M059J (cell line): ENCODE data around the gene ANKRD13C. TPM values are rescaled to one million over a fixed set of nuclear protein-coding genes. Genes with fewer than 3 reads are reported as not detected.
A peak's percentile ranks its signal among the peaks of the same experiment; 100 is the strongest.
"Not testable (repeated sequence)": the region's sequence is repeated elsewhere in the genome, so short reads cannot be mapped to it uniquely, and the experiment has no call there.

ENCODE experiments used
- DNase-seq: peaks from one replicate; pipeline ENCODE4 v3.0.0-alpha.2; 2012; ENCODE audit warnings: low read depth
- total RNA-seq: library from RNA; depleted of rRNA; stranded (reverse); fragments of >200 nt; shearing (Covaris generic); gene quantifications from 2 replicates; pipeline ENCODE4 v1.2.3, GENCODE V29; 2014; rRNA removed

Gene ANKRD13C
- total RNA-seq, result 33.6 and 33.7 TPM in 2 replicates

- DNase-seq, result peak; percentile 98
Observed at GRCh38 chr1:70354332-70355110, at the start of gene ANKRD13C. Gene ANKRD13C, minus strand, starts transcription at chr1:70354722. Its CDS starts 314 bp downstream, at chr1:70354408.

DNA sequence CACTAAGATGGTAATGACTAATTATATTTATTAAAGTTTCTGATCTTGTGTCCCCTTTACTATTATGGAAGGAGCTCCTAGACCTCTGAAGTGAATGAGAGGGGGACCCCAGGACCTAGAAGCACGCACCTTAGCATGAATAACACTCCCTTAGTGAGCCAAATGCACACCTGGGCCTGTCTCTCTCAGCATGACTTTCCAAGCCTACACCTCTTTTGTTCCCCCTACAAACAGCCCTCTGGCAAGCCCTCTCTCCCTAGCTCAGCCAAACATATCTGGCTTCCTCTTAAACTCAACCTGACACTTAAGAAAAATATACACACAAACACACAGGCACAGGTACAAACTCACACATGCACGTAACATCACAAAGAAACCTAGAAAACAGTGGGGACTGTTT lies 49.2 kb upstream of the ANKRD13C start:
- DNase-seq, result no peak

DNA sequence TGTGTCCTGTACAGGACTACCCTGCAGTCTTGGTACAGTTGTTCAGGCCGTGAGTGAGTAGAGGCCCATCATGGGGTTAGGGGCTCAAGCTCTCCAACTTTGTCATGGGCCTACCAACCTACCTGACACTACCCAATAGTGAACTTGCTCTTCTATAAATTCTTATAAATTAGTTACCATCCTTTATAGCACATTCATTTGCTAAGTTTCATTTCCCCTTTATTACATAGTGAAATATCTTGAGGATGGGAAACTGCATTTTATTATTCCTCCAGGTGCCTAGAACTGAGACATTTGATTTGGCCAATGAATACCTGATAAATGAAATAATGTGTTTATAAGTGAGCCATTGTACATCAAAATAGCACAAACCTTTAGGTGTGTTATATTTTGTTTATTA lies 47.5 kb upstream of the ANKRD13C start:
- DNase-seq, result no peak

- no peak for DNase-seq
Observed at GRCh38 chr1:70400335-70400734, 45.8 kb upstream of the ANKRD13C start.

- no peak for DNase-seq
Observed at GRCh38 chr1:70397013-70397412, 42.5 kb upstream of the ANKRD13C start.

GRCh38 chr1:70396607-70397006 lies 42.1 kb upstream of the ANKRD13C start:
- DNase-seq, result no peak

DNA sequence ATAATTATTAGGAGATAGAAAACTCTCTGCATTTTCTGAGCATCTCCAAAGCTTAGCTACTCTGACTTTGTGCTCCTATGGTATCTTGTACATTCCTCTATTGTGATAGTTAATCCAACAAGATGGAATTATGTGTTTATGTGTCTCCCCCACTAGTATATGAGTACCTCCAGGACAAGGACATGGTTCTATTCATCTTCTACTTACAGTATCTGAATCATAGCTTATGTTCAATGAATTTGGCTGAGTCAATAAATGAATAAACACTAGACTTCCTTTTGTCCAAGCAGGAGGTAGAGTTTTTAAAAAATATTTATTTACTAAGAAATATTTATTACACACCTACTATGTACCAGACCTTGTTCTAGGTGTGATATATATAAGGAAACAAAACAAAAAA lies 38.1 kb upstream of the ANKRD13C start:
- no peak for DNase-seq

- DNase-seq, result no peak
Observed at GRCh38 chr1:70387507-70387906, 33.0 kb upstream of the ANKRD13C start.

- DNase-seq, result no peak
Observed at GRCh38 chr1:70386121-70386520, 31.6 kb upstream of the ANKRD13C start.

- DNase-seq, result no peak
Observed at GRCh38 chr1:70385477-70385876, 31.0 kb upstream of the ANKRD13C start.

- no peak for DNase-seq
Observed at GRCh38 chr1:70384542-70384941, 30.0 kb upstream of the ANKRD13C start.

DNA sequence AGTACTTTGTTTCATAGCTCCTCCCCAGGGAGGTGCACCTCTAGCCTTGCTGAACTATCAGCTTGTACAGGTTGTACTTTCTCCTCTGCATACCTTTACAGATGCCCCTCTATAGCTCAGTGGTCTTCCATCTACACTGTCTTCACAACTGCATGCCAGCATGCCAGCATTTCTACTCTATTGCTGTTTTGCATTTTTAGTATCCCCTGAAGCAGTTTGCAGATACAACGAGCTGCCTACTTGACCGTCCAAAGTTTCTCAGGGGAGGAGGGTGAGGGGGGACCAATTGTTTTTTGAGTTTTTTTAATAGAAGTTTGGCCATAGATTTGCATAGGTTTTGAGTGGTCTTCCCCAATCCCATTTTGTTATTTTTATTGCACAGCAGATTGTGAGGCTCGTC lies 29.0 kb upstream of the ANKRD13C start:
- no peak for DNase-seq

GRCh38 chr1:70382682-70383081 lies 28.2 kb upstream of the ANKRD13C start:
- no peak for DNase-seq

DNA sequence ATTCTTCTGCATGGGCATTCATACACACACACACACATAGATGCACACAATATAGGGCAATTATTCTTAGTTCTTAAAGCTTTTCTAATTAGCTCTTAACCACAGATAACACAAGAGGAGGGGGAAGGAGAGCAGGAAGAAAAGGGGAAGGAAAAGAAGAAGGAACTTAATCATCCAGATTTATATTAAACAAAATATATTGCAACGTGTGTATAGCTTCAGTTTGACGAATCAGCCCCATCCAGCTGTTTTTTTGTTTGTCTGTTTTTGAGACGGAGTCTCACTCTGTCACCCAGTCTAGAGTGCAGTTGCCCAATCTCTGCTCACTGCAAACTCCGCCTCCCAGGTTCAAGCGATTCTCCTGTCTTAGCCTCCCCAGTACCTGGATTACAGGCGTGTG lies 21.7 kb upstream of the ANKRD13C start:
- no peak for DNase-seq

DNA sequence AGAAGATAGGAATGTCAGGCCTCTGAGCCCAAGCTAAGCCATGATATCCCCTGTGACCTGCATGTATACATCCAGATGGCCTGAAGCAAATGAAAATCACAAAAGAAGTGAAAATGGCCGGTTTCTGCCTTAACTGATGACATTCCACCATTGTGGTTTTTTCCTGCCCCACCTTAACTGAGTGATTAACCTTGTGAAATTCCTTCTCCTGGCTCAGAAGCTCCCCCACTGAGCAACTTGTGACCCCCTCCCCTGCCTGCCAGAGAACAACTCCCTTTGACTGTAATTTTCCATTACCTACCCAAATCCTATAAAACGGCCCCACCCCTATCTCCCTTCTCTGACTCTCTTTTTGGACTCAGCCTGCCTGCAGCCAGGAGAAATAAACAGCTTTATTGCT lies 19.1 kb upstream of the ANKRD13C start:
- peak; percentile 75 for DNase-seq

- no peak for DNase-seq
Observed at GRCh38 chr1:70372426-70372825, 17.9 kb upstream of the ANKRD13C start.

DNA sequence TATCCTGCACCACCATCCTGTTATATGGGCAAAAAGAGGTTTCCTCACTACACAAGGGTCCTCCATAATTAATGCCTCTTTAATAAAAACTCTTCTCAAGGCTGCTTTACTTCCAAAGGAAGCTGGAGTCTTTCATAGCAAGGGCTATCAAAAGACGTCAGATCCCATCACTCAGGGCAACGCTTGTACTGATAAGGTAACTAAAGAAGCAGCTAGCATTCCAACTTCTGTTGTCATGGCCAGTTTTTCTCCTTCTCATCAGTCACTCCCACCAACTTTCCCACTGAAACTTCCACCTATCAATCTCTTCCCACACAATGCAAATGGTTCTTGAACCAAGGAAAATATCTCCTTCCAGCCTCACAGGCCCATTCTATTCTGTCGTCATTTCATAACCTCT lies 17.1 kb upstream of the ANKRD13C start:
- not testable (repeated sequence) for DNase-seq

- DNase-seq, result not testable (repeated sequence)
Observed at GRCh38 chr1:70367397-70367796, 12.9 kb upstream of the ANKRD13C start.

DNA sequence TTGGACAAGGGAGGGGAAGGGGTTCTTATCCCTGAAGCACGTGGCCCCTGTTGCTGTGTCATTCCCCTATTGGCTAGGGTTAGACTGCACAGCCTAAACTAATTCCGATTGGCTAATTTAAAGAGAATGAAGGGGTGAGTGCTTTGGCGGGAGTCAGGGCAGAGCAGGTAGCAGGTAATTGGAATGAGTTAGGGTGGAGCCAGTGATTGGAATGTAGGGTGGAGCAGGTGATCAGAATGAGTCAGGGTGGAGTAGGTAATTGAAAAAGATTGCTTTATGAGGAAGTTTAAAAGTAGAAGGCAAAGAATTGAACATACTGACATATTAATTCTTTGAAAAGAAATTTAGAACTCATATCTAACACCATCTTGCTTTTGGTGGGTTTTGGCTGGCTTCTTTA lies 12.5 kb upstream of the ANKRD13C start:
- not testable (repeated sequence) for DNase-seq

DNA sequence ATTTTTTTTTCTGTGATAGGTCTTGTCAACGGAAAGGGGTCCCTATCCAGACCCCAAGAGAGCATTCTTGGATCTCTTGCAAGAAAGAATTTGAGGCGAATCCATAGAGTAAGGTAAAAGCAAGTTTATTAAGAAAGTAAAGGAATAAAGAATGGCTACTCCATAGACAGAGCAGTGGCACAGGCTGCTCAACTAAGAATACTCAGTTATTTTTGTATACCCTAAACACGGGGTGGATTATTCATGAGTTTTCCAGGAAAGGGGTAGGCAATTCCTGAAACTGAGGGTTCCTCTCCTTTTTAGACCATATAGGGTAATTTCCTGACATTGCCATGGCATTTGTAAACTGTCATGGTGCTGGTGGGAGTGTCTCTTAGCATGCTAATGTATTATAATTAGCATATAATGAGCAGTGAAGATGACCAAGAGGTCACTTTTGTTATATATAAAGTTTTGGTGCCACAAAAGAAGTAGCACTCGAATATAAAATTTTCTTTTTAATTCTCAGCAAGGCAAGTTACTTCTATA lies 12.0 kb upstream of the ANKRD13C start:
- DNase-seq, result not testable (repeated sequence)

DNA sequence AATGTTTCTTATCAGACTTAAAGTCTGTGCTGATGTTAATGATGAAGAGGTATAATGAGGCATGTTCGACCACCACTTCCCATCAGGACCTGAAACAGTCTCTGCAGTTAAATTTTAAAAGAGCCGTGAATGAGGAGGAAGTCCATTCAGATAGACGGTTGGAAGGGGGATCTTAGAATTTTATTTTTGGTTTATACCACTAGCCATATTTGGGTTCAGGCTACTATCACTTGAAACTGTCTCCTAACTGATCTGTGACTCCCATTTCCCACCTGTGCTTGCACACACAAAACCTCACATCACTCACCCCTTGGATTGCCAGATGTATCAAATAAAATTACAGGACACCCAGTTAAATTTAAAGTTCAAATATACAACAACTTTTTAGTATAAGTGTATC lies 9.9 kb upstream of the ANKRD13C start:
- DNase-seq, result no peak

GRCh38 chr1:70361727-70362398 lies 7.3 kb upstream of the ANKRD13C start:
- DNase-seq, result peak; percentile 65

DNA sequence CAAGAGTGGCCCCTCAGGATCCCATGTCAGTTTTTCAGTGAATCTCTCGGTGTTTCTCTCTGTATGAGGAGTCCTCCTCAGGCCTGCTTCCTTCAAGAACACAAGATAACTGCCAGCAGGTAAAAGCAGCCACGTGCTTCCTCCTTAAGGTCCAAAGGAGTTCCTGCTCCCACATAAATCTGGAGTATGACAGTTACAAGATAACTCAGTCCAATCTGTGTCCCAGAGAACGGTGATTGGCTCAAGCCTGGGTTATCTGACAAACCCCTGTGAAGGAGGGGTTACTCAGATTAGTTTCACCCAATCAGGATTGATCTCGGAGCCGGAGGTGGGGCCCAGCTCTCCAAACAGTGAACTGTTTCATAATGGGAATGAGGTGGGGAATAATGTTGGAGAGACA lies 5.8 kb upstream of the ANKRD13C start:
- DNase-seq, result peak; percentile 26
